NCI-H1694 treated with DMSO at 0.1 percent for 48 hours (cell line): ENCODE results near the gene B3GNT8.
"Not testable (repeated sequence)": the region's sequence is repeated elsewhere in the genome, so short reads cannot be mapped to it uniquely, and the experiment has no call there.

Source experiments
- DNase-seq: peaks from one replicate; lab custom pipeline; 2025; lab: John Stamatoyannopoulos, UW

The B3GNT8 gene

GRCh38 chr19:41436674-41436951 lies 9.4 kb upstream of the B3GNT8 start:
- no peak for DNase-seq

GRCh38 chr19:41435936-41436673 lies 8.9 kb upstream of the B3GNT8 start:
- DNase-seq, result no peak

DNA sequence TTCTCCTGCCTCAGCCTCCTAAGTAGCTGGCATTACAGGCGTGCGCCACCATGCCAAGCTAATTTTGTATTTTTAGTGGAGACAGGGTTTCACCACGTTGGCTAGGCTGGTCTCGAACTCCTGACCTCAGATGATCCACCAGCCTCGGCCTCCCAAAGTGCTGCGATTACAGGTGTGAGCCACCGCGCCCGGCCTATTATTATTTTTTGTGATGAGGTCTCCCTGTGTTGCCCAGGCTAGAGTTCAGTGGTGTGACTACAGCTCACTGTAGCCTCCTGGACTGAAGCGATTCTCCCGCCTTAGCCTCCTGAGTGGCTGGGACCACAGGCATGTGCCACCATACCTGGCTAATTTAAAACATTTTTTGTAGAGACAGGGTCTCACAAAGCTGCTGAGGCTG lies 8.2 kb upstream of the B3GNT8 start:
- not testable (repeated sequence) for DNase-seq

DNA sequence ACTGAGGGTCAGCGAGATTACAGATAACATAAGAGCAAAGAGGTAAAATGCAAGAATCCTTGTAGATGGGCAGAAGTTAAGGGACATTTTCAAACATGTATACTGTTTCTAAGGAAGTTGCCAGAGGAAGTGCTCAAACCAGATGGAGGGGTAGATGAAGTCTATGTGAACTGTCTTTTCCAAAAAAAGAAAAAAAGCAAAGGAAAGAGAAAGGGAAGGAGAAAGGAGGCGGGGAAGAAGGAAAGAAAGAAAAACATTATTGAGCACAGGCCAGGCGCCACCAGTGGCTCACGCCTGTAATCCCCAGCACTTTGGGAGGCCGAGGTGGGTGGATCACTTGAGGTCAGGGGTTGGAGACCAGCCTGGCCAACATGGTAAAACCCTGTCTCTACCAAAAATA lies 7.3 kb upstream of the B3GNT8 start:
- no peak for DNase-seq

- no peak for DNase-seq
Measured at GRCh38 chr19:41433171-41433570, 6.0 kb upstream of the B3GNT8 start.

GRCh38 chr19:41431426-41432386 lies 4.5 kb upstream of the B3GNT8 start:
- DNase-seq, result no peak

- DNase-seq, result no peak
Measured at GRCh38 chr19:41430922-41431321, 3.7 kb upstream of the B3GNT8 start.

DNA sequence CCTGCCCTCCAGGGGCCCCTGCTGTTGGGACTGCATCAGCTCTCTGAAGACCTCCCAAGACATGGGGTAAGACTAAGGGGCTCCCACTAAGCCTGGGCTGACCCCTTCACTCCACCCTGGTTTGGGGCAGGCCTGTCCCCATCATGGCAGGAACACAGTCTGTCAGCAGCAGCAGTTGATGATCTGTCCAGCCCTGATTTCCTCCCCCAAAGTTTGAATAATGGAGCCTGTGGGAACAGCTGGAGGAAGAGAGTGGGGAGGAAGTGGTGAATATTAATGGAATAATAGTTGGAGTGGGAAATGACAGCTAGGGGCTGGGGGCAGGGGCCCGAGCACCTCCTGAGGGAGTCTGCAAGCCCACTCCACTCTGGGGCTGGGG lies 1.3 kb upstream of the B3GNT8 start:
- DNase-seq, result no peak

DNA sequence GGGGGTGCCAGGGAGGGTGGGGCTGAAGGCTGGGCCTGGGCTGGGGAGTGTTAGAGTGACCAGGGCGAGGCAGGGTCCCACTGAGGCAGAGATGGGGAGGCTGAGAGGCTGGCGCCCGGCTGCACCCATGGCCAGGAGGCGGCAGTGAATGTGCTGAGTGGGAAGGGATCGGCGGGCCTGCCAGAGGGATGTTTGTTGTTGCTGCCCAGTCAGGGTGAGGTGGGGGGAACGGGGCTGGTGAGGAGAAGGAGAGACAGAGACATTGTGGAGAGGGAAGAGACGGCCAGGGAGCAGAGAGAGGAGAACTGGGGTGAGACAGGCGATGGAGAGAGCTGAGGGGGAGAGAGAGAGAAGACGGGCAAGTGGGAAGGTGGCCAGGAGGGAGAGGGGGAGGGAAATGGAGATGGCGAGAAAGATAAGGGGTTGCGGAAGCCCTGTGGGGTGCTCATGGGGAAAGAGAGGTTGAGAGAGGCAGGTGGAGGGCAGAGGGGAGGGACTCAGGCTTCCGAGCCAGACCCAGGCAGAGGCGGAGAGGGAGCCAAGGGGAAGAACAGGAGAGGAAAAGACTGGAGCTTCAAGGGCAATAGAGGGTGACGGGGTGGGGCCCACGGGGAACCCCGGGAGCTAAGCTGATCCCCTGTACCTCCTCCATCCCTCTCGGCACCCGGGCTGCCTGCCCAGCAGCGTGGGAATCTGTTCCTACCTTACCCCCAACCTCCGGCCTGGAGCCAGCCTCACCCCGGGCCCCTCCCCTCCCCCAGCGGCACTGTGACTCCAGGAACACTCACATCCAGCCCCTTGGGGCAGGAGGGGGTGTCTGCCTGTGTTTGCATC lies 690 bp upstream of the B3GNT8 start:
- no peak for DNase-seq

DNA sequence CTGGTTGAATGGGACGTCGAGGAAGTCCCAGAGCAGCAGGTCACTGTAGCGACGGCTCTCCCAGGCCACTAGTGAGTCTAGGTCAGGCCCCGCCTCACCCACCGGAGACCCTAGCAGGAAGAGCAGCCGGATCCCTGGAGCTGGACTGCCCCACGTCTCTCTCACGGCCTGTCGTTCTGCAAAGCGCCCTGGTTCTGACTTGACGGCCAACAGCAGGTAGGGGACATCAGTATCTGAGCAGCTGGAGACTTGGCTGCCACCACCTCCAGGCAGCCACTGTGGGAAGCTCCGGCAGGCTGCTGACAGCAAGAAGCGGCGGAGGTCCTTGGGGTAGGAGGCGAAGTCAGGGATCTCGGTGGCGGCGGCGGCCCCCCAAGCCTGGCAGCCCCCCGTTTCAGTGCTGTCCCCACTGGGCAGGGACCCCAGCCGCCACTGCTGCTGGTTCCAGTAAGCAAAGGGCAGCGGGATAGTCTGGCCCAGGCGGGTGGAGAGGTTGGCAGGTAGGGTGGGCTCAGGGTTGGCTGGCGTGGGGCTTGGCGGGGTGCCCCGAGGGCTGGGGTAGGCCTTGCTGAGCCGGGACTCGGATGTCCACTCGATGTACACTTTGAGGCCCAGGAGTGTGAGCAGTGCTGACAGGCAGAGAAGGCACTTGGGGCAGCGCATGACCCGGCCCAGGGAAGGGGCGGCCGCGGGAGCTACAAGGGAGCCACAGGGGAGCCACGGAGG lies 895 bp downstream of the B3GNT8 start:
- no peak for DNase-seq

- DNase-seq, result no peak
Measured at GRCh38 chr19:41425174-41426115, 1.7 kb downstream of the B3GNT8 start.

DNA sequence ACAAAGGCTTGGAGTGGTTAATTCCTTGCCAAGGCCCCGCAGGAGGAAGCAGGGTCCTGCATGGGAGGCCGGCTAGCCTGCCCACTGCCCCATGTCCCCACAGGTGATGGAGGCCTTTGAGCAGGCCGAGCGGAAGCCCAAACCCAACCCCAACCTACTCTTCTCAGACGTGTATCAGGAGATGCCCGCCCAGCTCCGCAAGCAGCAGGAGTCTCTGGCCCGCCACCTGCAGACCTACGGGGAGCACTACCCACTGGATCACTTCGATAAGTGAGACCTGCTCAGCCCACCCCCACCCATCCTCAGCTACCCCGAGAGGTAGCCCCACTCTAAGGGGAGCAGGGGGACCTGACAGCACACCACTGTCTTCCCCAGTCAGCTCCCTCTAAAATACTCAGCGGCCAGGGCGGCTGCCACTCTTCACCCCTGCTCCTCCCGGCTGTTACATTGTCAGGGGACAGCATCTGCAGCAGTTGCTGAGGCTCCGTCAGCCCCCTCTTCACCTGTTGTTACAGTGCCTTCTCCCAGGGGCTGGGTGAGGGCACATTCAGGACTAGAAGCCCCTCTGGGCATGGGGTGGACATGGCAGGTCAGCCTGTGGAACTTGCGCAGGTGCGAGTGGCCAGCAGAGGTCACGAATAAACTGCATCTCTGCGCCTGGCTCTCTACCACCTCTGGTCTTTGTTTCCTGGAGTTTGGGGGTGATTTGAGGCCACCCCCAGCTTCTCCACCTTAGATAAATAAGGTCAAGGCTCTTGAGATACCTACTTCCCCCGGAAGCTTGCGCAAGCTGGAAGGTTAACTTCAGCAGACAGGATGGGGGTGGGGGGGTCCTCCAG lies 2.6 kb downstream of the B3GNT8 start:
- DNase-seq, result no peak

DNA sequence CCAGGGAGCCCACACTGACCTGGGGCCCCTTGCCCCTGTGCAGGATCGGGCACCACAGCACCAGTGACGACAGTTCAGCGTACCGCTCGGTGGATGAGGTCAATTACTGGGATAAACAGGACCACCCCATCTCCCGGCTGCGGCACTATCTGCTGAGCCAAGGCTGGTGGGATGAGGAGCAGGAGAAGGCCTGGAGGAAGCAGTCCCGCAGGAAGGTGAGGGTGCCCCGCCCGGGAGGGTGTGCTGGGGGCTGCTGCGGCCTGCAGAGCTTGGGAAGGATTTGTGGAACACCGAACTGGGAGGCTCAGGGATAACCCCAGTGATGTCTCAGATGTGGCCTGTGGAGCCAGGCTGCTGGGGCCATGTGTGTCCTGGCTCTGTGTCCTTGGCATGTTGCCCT lies 4.2 kb downstream of the B3GNT8 start:
- DNase-seq, result no peak

- no peak for DNase-seq
Measured at GRCh38 chr19:41422456-41422855, 4.7 kb downstream of the B3GNT8 start.

DNA sequence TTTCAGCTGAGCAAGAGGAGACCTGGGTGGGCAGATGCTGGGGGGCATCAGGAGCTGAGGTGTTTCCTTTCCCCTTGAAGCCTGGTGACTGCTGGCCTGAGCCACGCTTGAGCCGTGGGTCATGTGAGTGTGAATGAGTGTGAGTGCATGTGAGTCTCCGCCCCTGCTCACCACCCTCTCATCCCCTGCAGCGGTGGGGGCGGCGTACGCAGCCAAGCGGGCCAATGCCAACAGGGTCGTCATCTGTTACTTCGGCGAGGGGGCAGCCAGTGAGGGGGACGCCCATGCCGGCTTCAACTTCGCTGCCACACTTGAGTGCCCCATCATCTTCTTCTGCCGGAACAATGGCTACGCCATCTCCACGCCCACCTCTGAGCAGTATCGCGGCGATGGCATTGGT lies 5.2 kb downstream of the B3GNT8 start:
- no peak for DNase-seq

- no peak for DNase-seq
Measured at GRCh38 chr19:41421314-41421713, 5.9 kb downstream of the B3GNT8 start.

DNA sequence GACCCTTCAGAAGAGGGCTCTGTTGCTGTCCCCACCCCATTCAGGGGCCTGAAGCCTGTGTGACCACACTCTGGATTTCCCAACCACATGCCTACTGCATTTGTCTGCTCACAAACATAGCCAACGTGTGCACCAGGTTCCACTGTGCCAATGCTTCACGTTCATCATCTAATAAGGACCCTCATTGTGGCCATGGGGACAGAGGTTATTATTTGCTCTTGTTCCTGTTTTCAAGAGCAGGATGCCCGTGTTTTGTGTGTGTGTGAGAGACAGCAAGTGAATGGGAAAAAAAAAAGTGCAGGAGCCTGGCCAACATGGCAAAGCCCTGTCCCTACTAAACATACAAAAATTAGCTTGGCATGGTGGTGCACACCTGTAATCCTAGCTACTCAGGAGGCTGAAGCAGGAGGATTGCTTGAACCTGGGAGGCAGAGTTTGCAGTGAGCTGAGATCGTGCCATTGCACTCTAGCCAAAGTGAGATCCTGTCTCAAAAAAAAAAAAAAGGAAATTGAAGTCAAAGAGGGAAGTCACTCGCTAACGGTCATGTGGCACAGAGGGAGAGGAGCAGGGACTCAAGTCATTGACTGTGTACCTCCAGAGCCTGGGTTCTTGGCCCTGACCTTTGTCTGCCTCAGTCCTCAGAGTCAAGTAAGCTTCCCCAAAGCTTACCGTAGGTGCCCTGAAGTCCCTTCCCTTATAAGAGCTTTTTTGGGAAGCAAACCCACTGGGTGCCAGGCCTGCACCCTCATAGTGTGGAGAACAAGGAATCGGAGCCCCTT lies 6.9 kb downstream of the B3GNT8 start:
- no peak for DNase-seq

DNA sequence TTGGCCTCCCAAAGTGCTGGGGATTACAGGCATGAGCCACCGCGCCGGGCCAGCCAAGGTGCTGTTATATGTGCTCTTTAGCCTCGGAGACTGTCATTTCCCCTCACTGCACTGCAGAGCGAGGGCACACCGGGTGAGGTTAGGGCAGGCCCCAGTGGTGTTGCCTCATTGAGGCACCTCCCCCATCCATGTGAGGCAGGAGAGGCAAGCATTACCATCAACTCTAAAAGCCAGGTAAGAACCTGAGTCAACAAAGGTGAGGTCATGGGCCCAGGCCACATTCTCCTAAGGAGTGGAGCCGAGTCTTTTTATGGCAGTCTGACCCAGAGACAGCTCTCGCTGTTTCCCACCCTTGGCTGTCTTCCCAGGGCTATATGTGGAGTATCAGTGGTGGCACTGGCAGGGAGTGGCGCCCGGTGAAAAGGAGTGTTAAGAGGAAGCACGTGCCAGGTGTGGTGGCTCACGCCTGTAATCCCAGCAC lies 10.9 kb downstream of the B3GNT8 start:
- no peak for DNase-seq

GRCh38 chr19:41415154-41415571 lies 12.0 kb downstream of the B3GNT8 start:
- DNase-seq, result peak; percentile 13
